Body of pancreas (tissue), 4 donors: ENCODE measurements around the gene SYNE4. TPM values are rescaled to one million over a fixed set of nuclear protein-coding genes. Genes with fewer than 3 reads are reported as not detected.
"Not testable (repeated sequence)": the region's sequence is repeated elsewhere in the genome, so short reads cannot be mapped to it uniquely, and the experiment has no call there.

ENCODE experiments used
- ATAC-seq: fragments of 150-250 bp; one replicate; pipeline ENCODE4 v1.9.1; 2016
- DNase-seq, 4 donors: peaks; one replicate each; pipeline ENCODE4 v3.0.0-alpha.2; 2019
- H3K27ac ChIP-seq, 4 donors: fragments of 200-600 bp; sonication (generic); 1 replicate in 3 of 4; 2 replicates in 1 of 4; pipeline versions ENCODE4 v1.5.1 to v1.6.1; 2016 to 2019; ENCODE audit warnings: mild to moderate bottlenecking in 1 of 4, mixed read lengths in 1 of 4, moderate library complexity in 1 of 4
- H3K27me3 ChIP-seq, 2 donors: fragments of 200-600 bp; sonication (generic); one replicate each; pipeline ENCODE4 v1.6.0; 2016; ENCODE audit warnings: mild to moderate bottlenecking in 1 of 2
- H3K36me3 ChIP-seq, 2 donors: fragments of 200-600 bp; sonication (generic); replicated peaks in 1 of 2; 2 replicates each; pipeline ENCODE4 v1.5.1; 2016; ENCODE audit warnings: low read depth in 2 of 2; ENCODE audit not compliant: insufficient read depth in 1 of 2
- H3K4me1 ChIP-seq: fragments of 200-600 bp; sonication (generic); one replicate; pipeline ENCODE4 v1.6.0; 2016
- H3K4me3 ChIP-seq, 2 donors: fragments of 200-600 bp; sonication (generic); 1 replicate in 1 of 2; 2 replicates in 1 of 2; pipeline ENCODE4 v1.5.1; 2016 to 2019
- H3K9me3 ChIP-seq, 3 donors: fragments of 200-600 bp; sonication (generic); 1 replicate in 2 of 3; 2 replicates in 1 of 3; pipeline ENCODE4 v1.5.1; 2016
- CTCF ChIP-seq, 7 experiments: fragments of 450-650 bp in 4 of 7; fragments of 200-600 bp in 3 of 7; sonication (generic) in 3 of 7; IDR thresholded peaks; one replicate each; pipeline ENCODE4 v1.5.1; 2016 to 2019; ENCODE audit warnings: antibody characterized with exemption in 7 of 7
- POLR2A ChIP-seq, 3 donors: fragments of 450-650 bp; IDR thresholded peaks; one replicate each; pipeline ENCODE4 v1.6.1; 2016; ENCODE audit warnings: antibody characterized with exemption in 3 of 3, mild to moderate bottlenecking in 2 of 3
- WGBS, 2 donors: methylation state at CpG; one replicate each; pipeline ENCODE4 v1.1.5; 2017; 5-methylcytosine and 5-hydroxymethylcytosine counted together
- intact Hi-C: fragments of 100-400 bp; cut with DNase I; formaldehyde crosslinking; loops from one replicate; pipeline ENCODE4 v1.15.1; 2023
- total RNA-seq, 2 donors: library from RNA; depleted of rRNA; stranded (reverse); fragments of >200 nt; gene quantifications; one replicate each; pipeline ENCODE4 v1.1.0, GENCODE V29; 2016

Gene SYNE4
- total RNA-seq, 2 donors from 2014 or later: 4.9 to 9.3 TPM

DNA sequence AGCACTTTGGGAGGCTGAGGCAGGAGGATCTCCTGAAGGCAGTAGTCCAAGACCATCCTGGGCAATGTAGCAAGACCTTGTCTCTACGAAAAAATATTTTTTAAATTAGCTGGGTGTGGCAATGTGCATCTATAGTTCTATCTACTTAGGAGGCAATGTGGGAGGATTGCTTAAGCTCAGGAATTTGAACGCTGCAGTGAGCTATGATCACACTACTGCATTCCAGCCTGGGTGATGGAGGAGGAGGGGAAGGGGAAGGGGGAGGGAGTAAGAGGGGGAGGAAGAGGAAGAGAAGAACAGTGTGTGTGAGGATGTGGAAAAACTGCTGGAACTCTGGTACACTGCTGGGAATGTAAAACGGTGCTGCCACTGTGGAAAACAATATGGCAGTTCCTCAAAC lies 33.2 kb upstream of the SYNE4 start:
- ATAC-seq (peak; percentile 83), DNase-seq (peak in 3 of 4 donors; percentile 16 to 53 (median 35))
- WGBS, 2 donors: 34% methylated on average over 3 of the region's 3 CpGs
- H3K4me3 ChIP-seq: no peak overlapping the region
- no peaks in the 10 kb centered on the region for H3K27me3 ChIP-seq
- H3K36me3 ChIP-seq: peaks cover 0 to 3% of the 10 kb centered on the region in 2 donors
- H3K27ac ChIP-seq: peak overlapping the region in 2 of 4 donors; percentile 39 to 42
- H3K9me3 ChIP-seq: no peaks in the 10 kb centered on the region
- intact Hi-C loops: no loop called here
- no peaks in the 10 kb centered on the region for H3K4me1 ChIP-seq
- TF ChIP-seq CTCF (IDR thresholded peaks at IDR 0.05): no peak
- TF ChIP-seq POLR2A (IDR thresholded peaks at IDR 0.05): no peak

DNA sequence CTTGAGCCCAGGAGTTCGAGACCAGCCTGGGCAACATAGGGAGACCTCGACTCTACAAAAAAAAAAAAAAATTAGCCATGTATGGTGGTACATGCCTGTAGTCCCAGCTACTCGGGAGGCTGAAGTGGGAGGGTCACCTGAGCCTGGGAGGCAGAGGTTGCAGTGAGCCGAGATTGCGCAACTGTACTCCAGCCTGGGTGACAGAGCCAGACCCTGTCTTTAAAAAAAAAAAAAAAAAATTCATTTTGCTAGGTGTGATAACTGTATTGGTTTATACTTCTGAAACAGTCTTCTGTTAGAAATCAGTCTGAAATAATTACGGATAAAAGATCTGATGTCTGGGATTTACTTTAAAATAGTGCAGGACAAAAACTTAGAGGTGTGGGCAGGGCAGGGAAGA lies 32.5 kb upstream of the SYNE4 start:
- WGBS, 2 donors: 91% methylated on average over 6 of the region's 6 CpGs
- not testable (repeated sequence) for H3K4me1 ChIP-seq

GRCh38 chr19:36040495-36040894 lies 31.9 kb upstream of the SYNE4 start:
- ATAC-seq (no peak), DNase-seq (no peak)
- TF ChIP-seq CTCF (IDR thresholded peaks at IDR 0.05) (no peak), POLR2A (IDR thresholded peaks at IDR 0.05) (no peak)
- 85 to 88% methylated on average over 6 of the region's 6 CpGs for WGBS, 2 donors
- Histone ChIP-seq H3K4me3 (no peak overlapping the region), H3K36me3 (peaks cover 0 to 3% of the 10 kb centered on the region in 2 donors), H3K27ac (no peak overlapping the region), H3K4me1 (no peaks in the 10 kb centered on the region), H3K9me3 (no peaks in the 10 kb centered on the region), H3K27me3 (no peaks in the 10 kb centered on the region)
- intact Hi-C loops: no loop called here

More for the DNA sequence above, 32.5 kb upstream of the SYNE4 start:
- H3K9me3 ChIP-seq, DNase-seq, H3K36me3 ChIP-seq, H3K27me3 ChIP-seq, ATAC-seq, intact Hi-C loops, H3K4me3 ChIP-seq: not testable (repeated sequence)
- H3K27ac ChIP-seq: peak overlapping the region in 2 of 4 donors; percentile 39 to 42

DNA sequence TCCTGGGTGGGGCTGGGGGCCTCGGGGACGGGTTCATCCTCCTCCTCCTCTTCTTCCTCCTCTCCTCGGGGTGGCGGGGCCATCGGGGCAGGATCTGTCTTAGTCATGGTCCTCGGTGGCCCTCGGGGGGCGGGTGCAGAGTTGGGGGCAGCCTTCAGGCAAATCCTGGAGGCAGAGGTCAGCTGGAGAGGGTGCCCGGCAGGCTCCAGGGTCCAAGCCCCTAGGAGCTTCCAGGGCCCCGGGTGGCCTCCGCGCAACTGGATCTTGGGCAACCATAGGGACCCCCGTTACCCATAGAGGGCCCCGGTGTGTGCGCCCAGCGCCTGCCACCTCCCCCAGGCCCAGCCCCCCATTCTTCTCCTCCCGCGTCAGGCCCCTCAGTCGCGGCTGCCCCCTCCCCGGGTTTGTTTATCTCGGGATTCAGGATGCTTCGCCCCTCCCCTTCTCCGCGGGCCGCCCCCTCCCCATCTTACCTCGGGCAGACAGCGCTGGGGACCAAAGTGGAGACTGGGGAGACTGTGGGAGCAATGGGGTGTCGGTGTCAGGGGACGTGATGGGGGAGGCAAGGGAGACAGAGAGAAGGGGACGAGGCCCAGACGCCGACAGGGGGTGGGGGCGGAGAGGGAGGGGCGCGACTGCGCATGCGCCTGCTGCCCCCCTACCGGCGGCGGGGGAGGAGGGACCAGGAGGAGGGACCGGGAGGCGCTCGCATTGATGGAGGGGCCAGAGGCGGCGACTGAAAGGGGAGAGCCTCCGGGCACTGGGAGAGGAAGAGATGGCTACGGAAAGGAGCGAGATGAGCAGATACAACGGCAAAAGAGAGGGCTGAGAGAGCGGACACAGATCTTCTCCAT lies 23.9 kb upstream of the SYNE4 start, which contains the start of gene CLIP3:
CLIP3 (minus strand) TSS at position 623 of the 854 bp plus-strand sequence; CDS start at position 107, 516 bp downstream.
- peak within 1 kb of the TSS in 1 of 4 donors; percentile 12 for H3K27ac ChIP-seq
- peaks cover 7% of the 10 kb centered on the region for H3K4me1 ChIP-seq
- peaks cover 0 to 6% of the 10 kb centered on the region in 2 donors for H3K27me3 ChIP-seq
- 2 to 4% methylated on average over 28 to 48 of the region's 51 CpGs for WGBS, 2 donors
- DNase-seq: peak in 2 of 4 donors; percentile 41 to 42
- no peak within 1 kb of the TSS for H3K4me3 ChIP-seq
- no peak for TF ChIP-seq POLR2A (IDR thresholded peaks at IDR 0.05)
- TF ChIP-seq CTCF (IDR thresholded peaks at IDR 0.05): no peak
- H3K36me3 ChIP-seq: no peaks in the 10 kb centered on the region
- no peaks in the 10 kb centered on the region for H3K9me3 ChIP-seq
- intact Hi-C loops: no loop called here
- peak; percentile 39 for ATAC-seq

GRCh38 chr19:36031308-36031707 lies 22.7 kb upstream of the SYNE4 start:
- no peak overlapping the region for H3K4me3 ChIP-seq
- H3K4me1 ChIP-seq: peaks cover 7% of the 10 kb centered on the region
- 74 to 90% methylated on average over 6 of the region's 6 CpGs for WGBS, 2 donors
- no peaks in the 10 kb centered on the region for H3K9me3 ChIP-seq
- H3K36me3 ChIP-seq: no peaks in the 10 kb centered on the region
- intact Hi-C loops: no loop called here
- peaks cover 0 to 6% of the 10 kb centered on the region in 2 donors for H3K27me3 ChIP-seq
- ATAC-seq (no peak), DNase-seq (no peak)
- no peak overlapping the region for H3K27ac ChIP-seq
- TF ChIP-seq POLR2A (IDR thresholded peaks at IDR 0.05) (no peak), CTCF (IDR thresholded peaks at IDR 0.05) (no peak)
